SIG-M5 treated with dmso at 0.1 percent for 504 hours (cell line): Measurements from ENCODE around the gene ATG4C.

ENCODE experiments used
- DNase-seq: peaks from one replicate; lab custom pipeline; 2025; ENCODE audit not compliant: unreplicated experiment; lab: John Stamatoyannopoulos, UW

ATG4C gene

DNA sequence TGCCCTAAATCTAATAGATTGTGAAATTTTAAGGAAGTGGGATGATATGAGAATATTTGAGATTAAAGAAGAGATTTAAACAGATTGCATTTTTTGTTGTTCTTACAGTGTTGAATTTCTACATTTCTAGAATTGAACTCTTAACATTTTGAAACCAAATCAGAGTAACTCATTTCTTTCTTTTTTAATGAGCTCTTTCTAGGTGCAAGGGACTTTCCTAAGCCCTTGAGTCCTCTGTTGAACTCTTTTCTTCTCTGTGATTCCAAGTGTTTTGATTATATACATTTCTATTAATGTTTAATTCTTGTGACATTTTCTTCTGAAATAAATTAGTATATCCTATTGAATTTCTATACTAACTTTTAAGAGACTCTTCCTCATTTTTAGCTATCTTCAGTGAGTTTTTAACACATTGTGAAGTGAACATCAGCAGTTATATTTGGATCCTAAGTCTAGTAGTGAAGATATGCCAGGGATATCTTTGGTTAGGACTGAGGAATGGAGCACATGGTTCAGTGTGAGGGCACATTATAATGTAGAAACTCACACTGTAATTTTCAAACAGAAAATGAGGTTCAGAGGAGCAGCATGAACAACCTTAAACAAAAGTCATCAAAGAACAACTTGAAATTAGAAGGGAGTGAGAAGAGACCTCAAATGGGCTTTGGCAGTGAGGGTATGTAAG lies 53.1 kb downstream of the ATG4C start:
- DNase-seq = no peak

DNA sequence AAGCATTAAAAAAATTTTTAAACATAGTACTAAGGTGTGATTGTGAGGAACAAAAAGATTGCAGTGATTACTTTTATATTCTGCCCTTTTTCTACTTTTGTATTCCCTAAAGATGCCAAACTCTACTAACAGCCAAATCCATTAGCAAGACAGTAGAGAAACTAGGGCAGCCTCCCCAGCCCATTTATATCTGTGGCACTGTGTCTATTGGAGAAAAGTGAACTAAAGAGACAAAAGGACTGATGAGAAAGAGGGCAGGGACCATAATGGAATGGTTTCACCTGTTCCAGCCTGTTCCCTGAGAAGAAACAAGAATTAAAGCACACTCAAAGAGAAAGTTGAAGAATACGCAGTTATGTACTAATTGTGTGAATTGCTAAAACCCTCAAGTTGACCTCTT lies 56.6 kb downstream of the ATG4C start:
- DNase-seq = no peak

DNA sequence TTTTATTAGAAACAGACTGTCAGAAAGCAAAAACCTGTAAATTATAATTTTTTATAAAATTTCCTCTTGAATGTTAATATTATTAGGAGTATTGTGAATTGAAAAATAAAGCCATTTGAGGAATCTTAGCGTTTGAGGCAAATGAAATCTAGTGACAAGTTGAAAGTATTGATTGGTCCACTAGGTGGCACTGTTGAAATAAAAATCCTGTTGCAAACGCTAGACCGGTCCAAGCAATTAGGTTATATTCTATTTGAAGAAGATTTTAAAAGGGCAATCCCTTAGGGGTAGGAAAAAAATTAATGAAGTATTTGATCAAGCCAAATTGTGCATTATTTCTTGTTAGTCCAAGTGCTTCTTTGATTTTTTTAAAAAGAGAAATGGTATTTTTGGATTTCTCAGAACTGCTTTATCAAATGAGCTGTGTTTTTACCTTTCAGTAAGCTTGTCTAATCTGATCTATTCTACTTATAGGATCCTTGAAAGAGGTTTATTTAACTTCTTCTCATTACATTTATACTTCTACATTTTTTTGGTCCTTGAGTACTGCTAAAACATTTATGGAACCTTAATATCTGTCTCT lies 57.7 kb downstream of the ATG4C start:
- DNase-seq = peak; percentile 58

DNA sequence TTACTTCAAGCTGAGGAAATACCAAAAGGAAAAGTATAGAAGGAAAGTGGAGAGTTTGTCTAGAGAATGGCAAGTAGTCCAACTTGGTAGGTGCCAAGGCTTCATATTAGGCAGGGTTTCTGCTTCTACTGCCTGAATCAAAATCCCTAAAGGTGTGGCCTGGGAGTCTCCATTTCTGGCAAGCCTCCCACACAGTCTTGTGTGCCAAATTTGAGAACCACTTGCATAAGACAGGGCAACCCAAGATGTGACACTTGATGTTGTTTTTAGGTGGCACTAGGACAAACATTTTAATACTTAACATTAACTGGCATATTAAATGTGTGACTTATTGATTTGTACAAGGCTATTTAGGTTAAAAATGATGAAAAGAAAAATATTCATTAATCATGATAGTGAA lies 60.1 kb downstream of the ATG4C start:
- DNase-seq = no peak

DNA sequence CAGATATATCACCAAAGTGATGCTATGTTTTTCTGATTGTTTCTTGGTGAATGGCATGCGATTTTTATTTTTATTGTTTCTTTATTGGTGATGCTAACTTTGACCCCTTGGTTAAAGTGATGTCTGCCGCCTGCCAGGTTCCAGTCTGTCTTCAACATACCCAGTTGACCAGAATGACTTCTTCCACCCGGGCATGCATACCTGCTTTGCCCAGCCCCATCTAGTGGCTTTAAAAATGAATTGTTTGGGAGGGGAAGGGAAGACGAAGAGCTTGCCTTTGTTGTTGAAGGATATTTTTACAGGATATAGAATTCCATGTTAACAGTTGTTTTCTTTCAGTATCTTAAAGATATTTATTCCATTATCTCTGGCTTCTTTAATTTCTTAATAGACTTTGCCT lies 65.1 kb downstream of the ATG4C start:
- no peak for DNase-seq

DNA sequence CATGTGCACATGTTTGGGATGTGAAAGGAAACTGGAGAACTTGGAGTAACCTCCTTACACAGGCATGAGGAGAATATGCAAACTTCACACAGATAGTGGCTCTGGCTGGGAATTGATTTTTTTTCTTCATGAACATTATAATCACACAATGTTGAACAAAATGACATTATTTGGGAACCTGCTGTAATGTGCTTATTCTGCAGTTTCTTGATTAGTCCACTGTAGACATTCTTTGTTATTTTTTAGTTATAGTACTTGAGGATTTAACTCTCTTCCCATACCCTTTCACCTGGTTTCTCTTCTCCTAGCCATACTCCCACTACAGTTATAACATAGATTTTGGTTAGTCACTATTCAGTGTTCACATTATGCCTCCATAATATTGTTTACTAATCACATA lies 68.3 kb downstream of the ATG4C start:
- no peak for DNase-seq

DNA sequence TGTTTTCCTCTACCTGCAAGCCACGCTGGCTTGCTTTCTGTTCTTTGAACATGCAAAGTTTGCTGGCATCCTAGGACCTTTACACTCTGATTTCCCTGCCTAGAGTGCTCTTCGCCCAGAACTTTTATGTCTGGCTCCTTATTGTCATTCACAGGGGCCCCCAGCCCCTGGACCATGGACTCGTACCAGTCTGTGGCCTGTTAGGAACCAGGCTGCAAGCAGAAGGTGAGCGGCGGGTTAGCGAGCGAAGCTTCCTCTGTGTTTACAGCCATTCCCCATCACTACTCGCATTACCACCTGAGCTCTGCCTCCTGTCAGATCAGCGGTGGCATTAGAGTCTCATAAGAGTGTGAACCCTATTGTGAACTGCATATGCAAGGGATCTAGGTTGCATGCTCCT lies 73.0 kb downstream of the ATG4C start:
- no peak for DNase-seq

DNA sequence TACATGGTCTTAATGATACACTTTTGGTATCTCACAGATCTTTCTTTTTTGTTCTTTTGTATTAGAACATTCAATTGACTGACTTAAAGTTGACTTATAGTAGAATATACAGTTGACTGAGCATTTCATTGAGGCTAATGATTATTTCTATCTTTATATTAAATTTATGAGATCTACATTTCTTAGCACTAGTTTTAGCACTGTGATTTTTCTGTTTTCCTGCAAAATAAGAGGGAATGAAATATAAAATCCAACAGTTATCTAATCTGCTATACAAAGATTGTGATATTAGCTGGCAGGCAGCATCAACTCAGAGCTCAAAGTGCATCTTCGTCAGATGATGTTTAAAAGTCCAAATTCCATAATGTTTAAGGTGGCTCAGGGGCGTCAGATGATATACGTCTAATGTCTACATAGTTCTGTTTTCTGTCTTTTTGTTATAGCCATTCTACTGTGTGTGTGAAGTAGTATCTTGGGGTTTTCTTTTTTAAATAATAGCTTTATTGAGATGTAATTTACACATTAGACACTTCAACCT lies 85.4 kb downstream of the ATG4C start:
- DNase-seq = no peak

DNA sequence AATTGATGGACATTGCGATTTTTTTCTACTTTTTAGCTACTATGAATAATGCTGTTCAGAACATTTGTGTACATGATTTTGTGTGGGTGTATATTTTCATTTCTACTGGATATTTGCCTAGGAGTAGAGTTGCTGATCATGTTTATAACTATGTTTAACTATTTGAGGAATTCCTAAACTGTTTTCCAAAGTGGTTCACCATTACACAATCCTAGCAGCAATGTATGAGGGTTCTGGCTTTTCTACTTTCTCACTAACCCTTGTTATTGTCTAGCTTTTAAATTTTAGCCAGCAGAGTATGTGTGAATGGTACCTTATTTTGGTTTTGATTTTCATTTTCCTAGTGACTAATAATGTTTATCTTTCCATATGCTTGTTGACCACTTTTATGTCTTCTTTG lies 86.2 kb downstream of the ATG4C start:
- DNase-seq = no peak

DNA sequence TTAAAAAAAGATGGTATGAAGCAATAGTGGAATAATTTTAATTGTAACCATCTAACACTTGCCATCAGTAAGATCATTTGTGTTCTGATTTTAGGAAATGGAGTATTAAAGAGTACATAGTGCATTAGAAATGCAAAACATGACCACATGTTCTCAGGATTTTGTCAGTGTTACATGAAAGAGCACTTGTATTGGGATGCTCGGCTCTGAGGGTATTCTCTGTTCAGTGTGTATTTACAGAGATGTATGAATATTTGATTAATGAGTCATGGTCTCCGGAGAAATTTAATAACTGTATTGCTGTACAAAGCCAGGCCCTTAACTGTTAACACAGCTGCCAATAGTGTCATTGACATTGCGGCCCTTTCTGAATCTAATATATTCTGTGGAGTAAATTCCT lies 91.7 kb downstream of the ATG4C start:
- no peak for DNase-seq

DNA sequence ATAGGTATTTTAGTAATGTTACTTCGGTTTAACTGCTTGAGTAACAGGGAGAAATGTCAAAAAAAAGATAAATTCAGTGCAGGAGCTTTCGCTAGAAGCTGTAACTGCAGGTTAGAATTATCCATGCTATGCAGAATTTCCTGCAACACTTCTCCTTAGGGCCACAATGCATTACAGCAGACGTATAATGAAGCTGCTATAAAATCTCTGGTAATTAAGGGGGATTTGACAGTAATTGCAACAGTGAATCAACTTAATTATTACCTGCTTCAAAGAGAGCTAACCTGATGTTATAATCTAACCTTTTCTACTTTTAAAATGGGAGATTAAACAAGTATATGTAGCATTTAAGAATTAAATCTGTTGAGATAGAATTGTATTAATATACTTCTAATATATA lies 92.6 kb downstream of the ATG4C start:
- no peak for DNase-seq

DNA sequence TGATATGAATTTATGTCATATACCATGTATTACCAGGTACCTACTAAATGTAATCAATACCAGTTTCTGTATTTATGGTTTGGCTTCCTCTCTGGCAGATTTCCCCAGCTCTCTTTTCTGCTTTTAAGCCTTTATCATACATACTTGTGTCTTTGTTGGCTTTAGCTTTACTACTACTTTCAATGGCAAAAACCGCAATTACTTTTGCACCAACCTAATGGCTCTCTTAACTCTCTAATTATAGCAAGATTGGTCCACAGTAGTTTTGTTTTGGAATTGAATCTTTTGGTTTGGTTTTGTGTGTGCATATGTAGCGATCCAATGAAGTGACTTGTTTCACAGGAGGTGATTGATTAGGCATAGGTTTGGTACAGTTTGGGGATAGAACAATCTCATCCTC lies 93.6 kb downstream of the ATG4C start:
- no peak for DNase-seq

DNA sequence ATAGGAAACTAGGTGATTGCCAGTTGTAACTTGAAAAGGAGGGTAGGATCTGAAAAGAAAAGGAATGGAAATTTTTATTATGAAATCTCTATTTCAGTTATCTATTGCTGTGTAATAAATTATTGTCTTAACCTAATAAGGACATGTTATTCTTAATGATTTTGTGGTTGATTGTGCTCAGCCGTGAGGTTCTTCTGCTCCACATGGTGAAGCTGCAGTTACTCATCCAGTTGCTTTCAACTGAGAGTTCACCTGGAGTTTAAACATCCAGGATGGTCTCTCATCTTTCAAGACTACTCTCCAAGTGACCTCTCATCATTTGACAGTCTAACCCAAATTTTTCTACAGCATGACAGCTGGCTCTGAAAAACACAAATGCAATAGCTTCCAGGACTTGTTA lies 96.0 kb downstream of the ATG4C start:
- DNase-seq = no peak

DNA sequence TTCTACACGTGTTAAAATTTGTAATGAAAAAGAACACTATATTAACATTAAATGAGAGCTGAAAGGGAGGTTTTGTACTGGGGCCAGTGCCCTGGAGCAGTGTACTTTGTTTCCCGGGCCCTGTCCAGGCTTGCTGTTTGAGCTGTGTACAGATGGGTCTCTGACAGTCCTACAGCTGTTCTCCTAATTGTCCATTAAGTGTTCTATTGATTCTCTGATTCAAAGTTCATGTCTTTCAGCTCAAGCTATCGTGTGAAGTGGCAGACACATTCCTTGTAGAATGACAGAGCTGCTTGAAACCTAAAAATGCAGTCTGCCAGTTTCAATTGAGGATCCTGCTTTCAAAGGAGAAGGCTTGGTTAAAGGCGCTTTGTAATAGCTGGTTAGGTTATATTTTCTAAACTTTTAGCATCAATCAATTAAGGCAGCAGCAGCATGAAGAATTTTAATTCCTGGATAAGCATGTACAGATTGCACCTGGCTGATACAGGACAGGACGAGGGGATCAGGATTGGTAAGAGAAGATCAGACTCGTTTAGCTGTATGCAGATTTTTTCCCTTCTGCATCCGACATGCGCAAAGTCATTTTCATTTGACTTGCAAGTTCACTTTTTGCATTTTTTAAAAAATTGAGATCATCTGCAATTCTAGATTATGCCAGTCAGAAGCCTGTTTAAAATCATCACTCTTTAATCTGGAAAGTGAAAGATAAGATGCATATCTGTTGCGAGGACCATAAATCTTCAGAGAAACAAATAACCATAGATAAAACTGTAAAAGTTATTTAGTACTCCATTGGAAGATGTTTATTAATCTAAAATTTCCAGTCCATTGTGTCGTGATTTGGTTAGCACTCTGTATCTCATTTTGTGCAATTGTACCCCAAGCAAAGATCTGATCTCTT lies 98.5 kb downstream of the ATG4C start:
- no peak for DNase-seq

DNA sequence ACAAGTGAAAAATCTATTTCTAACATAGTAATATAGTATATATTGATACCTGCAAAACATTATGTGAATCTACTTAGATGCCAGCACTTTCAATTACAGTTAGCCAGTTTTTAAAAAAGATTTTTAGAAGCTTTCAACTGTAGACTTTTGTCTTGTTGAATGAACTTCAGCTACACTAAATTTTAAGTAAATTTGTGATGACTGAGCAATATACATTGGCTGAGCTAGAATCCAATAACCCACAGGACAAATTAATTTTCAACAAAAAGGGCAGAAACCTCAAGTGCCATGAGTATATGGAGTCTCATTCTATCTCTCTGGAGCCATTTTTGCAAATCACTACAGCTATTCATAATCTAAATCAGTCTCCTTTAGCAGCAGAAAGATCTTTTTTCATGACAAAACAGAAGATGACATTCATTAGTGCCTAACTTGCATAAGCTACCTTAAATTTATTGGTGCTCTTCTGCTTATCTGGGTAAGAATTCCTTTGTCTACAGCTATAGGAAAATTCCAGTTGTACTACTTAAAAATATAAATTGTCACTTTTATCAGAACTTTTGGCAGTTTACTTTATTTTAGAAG lies 100.3 kb downstream of the ATG4C start:
- no peak for DNase-seq

DNA sequence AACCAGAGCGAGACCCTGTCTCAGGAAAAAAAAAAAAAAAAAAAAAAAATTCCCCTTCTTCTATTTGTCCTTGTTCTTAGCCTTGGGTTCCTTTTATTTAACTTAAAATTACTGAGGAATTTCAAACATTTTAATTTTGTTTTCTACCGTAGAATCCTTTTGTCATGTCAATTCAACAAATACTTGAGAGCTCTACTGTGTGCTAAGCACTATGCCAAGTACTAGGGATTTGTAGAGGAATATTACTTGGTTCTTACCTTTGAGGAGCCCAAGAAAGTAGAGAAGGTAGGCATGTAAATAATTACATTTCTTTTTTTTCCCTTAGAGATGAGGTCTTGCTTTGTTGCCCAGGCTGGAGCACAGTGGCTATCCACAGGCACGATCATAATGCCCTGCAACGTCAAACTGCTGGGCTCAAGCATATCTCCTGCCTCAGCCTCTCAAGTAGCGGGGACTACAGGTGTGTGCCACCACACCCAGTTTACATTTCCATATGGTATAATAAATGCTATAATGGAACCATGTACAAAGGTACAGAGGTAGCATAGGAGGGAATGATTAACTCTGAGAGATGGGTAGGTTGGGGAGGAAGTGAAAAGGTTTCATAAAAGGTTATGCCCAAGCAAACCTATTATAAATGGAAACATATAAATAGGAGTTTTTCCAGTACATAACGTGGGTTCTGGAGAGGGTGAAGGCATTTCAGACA lies 104.0 kb downstream of the ATG4C start:
- no peak for DNase-seq

DNA sequence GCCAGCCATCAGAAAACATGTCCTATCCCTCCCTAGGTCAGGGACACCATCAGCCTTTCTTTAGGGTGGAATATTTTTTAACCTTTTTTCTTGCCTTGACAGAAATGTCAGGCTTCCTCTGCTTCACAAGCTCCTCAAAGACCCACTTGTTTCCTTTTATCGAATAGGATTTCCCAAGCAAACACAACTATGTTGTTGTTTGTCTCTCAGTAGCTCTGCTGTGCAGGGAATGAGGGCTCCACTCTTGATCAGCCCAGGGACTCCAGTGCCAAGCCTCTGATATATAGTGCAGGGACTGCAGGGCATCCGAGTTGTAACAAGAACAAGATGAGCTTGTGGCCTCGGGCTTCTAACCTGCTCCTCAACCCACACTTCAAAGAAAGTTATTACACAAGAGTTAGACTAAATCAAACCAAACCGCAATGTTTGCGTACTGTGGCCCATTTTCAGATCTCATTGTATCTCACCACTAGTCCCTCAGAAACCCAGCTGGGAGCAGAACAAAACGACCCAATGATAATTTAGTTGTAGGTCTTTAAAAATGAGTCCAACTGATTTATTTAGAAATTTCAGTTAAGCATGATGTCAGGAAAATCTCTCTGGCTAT lies 108.1 kb downstream of the ATG4C start:
- DNase-seq = peak; percentile 4

DNA sequence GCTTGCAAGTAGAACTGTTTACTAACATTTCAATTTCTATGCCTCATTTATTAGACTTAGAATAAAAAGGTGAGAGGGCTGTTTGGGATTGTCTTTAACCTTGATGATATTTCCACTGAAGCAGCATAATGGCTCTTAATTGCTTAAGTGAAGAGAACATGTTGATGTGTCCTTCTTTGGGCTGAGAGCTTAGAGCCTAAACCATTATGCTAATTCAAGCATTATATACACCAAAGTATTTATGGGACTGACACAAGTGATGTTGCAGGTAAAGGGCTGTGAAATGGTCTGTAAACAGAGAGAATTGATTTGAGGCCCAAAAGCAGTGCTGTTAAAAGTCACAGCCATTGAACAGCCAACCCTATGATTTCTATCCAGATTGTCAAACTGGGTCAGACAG lies 113.9 kb downstream of the ATG4C start:
- no peak for DNase-seq

DNA sequence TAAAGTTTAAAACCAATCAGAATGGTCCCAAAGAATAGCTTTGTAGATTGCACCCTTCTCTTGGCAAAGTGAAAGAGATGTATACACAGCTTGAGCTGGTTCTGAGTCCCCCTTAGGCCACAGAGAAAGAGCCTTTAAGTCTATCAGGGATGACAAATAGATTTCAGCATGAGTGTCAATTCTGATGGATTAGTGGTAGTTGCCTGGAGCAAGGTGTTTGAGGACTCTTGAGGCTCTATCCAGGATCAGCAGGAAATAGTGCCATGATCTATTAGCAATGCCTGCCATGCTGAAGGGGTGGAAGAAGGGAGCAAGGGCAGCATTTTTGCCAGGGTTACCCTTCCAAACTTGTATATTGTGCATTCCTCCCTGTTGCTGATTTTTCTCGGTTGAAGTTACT lies 116.6 kb downstream of the ATG4C start:
- DNase-seq = no peak

DNA sequence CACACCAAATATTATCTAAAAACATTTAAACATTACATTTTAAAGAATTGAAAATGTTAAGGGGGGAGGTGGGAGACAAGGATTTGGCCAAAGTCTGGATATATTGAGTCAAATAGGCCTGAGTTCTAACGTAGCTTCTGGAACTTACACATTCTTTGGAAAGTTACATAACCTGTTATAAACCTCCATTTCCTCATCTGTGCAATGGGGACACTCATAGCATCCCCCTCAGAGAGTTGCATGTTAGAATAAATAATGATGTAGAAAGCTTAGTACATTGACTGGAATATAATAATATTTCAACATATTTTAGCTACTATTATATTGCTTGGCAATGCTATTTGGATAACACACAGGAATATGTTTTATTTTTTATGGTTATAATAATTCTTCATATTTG lies 117.7 kb downstream of the ATG4C start:
- no peak for DNase-seq

DNA sequence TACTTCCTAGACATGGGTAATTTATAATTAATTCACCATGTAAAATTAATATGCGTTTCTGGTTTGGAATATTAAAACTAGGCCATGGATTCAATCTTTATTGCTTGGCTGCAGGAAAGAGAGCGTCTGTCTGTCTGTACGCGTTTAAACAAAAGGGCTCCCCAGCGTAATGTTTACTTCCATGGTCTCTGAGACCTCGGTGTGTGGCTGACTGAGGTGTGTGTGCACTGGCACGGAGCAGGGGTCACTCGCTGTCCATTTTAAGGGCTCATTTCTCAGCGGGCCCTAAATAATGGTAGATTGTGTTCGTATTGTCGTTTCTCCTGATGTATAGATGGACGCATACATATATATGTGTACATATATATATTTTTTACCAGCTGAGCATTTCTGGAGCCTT lies 119.6 kb downstream of the ATG4C start:
- no peak for DNase-seq
